K562 (cell line): Measurements from ENCODE around the gene MYCBPAP. TPM values are rescaled to one million over a fixed set of nuclear protein-coding genes. Genes with fewer than 3 reads are reported as not detected.

Source experiments
- ATF1 ChIP-seq, 2 experiments: fragments of 450-650 bp in 1 of 2; IDR thresholded peaks; 2 replicates each; pipeline ENCODE4 v1.6.1; 2016; ENCODE audit warnings: missing compliant biosample characterization in 1 of 2, missing genetic modification characterization in 1 of 2
- GABPB1 ChIP-seq: sonication (generic); formaldehyde crosslinking; IDR thresholded peaks from 2 replicates; pipeline ENCODE4 v1.8.0; 2022; ENCODE audit warnings: mild to moderate bottlenecking, missing genetic modification reagents
- HDAC1 ChIP-seq, 2 experiments: fragments of 450-650 bp; IDR thresholded peaks; 2 replicates each; pipeline ENCODE4 v1.6.1; 2016 to 2017; ENCODE audit warnings: inconsistent platforms in 1 of 2, mild to moderate bottlenecking in 1 of 2, moderate library complexity in 1 of 2
- HOXB6 ChIP-seq: fragments of 250-450 bp; sonication (Bioruptor Pico); IDR thresholded peaks from 2 replicates; pipeline ENCODE4 v1.5.1; 2022; ENCODE audit warnings: mild to moderate bottlenecking, borderline replicate concordance
- LEF1 ChIP-seq: fragments of 450-650 bp; IDR thresholded peaks from 2 replicates; pipeline ENCODE4 v1.6.1; 2016; ENCODE audit warnings: mild to moderate bottlenecking
- TRIM25 ChIP-seq: fragments of 450-650 bp; IDR thresholded peaks from 2 replicates; pipeline ENCODE4 v1.7.0; 2016; ENCODE audit warnings: borderline replicate concordance
- ZBED1 ChIP-seq: IDR thresholded peaks from 2 replicates; pipeline ENCODE4 v1.6.1; 2014
- ZBTB17 ChIP-seq: fragments of 450-650 bp; formaldehyde crosslinking; IDR thresholded peaks from 2 replicates; pipeline ENCODE4 v1.4.0; 2020; ENCODE audit warnings: mild to moderate bottlenecking
- polyA plus RNA-seq, 8 experiments: library from polyadenylated mRNA; depleted of rRNA in 4 of 8; stranded (reverse) in 5 of 8; unstranded in 3 of 8; fragments of >200 nt; fragmentation: Nextera tagmentation in 2 of 8; fragmentation: Illumina TruSeq in 1 of 8; extraction: Ambion mirVana in 2 of 8; extraction: Trizol in 1 of 8; gene quantifications; 2 replicates each; pipeline versions ENCODE4 v1.2.1 to v1.2.3, GENCODE V29; 2011 to 2014; ENCODE audit warnings: inconsistent platforms in 1 of 8, missing spikeins in 1 of 8
- total RNA-seq, 7 experiments: library from RNA; depleted of rRNA in 6 of 7; stranded (reverse); fragments of >200 nt in 6 of 7; fragmentation: Illumina TruSeq in 2 of 7; extraction: Trizol in 2 of 7; gene quantifications; 2 replicates each; pipeline versions ENCODE4 v1.2.1 to v1.2.3, GENCODE V29; 2011 to 2021; ENCODE audit warnings: low replicate concordance in 1 of 7
- TF ChIP-seq, protein P1 (sequence below): fragments of 150-350 bp; IDR thresholded peaks from 2 replicates; pipeline ENCODE4 v1.6.1; 2014; ENCODE audit warnings: low read depth, mild to moderate bottlenecking, low read length, borderline replicate concordance

MYCBPAP gene
- total and polyA plus RNA-seq, 9 of the 15 experiments (the other 6 are each of a cell fraction or from before 2014, with no cell fraction given), result not detected

GRCh38 chr17:50559674-50560184 is 51.5 kb downstream of the MYCBPAP start (continued):
- TF ChIP-seq, protein P1, sequence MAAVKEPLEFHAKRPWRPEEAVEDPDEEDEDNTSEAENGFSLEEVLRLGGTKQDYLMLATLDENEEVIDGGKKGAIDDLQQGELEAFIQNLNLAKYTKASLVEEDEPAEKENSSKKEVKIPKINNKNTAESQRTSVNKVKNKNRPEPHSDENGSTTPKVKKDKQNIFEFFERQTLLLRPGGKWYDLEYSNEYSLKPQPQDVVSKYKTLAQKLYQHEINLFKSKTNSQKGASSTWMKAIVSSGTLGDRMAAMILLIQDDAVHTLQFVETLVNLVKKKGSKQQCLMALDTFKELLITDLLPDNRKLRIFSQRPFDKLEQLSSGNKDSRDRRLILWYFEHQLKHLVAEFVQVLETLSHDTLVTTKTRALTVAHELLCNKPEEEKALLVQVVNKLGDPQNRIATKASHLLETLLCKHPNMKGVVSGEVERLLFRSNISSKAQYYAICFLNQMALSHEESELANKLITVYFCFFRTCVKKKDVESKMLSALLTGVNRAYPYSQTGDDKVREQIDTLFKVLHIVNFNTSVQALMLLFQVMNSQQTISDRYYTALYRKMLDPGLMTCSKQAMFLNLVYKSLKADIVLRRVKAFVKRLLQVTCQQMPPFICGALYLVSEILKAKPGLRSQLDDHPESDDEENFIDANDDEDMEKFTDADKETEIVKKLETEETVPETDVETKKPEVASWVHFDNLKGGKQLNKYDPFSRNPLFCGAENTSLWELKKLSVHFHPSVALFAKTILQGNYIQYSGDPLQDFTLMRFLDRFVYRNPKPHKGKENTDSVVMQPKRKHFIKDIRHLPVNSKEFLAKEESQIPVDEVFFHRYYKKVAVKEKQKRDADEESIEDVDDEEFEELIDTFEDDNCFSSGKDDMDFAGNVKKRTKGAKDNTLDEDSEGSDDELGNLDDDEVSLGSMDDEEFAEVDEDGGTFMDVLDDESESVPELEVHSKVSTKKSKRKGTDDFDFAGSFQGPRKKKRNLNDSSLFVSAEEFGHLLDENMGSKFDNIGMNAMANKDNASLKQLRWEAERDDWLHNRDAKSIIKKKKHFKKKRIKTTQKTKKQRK, result no peak
- TF ChIP-seq HDAC1 (IDR thresholded peaks at IDR 0.05) (no peak), ZBTB17 (CRISPR knock-in tag) (no peak), HOXB6 (CRISPR knock-in tag) (no peak), LEF1 (no peak), ATF1 (CRISPR knock-in tag; IDR thresholded peaks at IDR 0.05) (no peak), ATF1 (tag; IDR thresholded peaks at IDR 0.05) (no peak), ZBED1 (no peak), TRIM25 (no peak), GABPB1 (peak; percentile 43; the same call in 1 of the 2 replicates)
